B cell (primary cell): ENCODE results near the gene ATG4A. TPM values are rescaled to one million over a fixed set of nuclear protein-coding genes. Genes with fewer than 3 reads are reported as not detected.

Source experiments
- ATAC-seq: fragments of 200-7000 bp; cut with Tn5 transposase; one replicate; pipeline ENCODE4 v1.10.0; 2021; ENCODE audit warnings: low read depth, mild to moderate bottlenecking, moderate number of reproducible peaks, moderate library complexity
- CTCF ChIA-PET: fragments of 350-600 bp; sonication (Branson Sonifier 250); formaldehyde crosslinking; loops from one replicate; lab custom pipeline; 2021; ENCODE audit warnings: antibody characterized with exemption, inconsistent platforms; lab: Charles Lee
- POLR2A ChIA-PET: fragments of 350-600 bp; sonication (Branson Sonifier 250); formaldehyde crosslinking; loops from one replicate; lab custom pipeline; 2021; ENCODE audit warnings: antibody characterized with exemption; lab: Charles Lee
- DNase-seq: peaks from one replicate; pipeline ENCODE4 v3.0.0; 2013
- H2AFZ ChIP-seq: 2 replicates; pipeline ENCODE4 v1.6.1; 2012; ENCODE audit warnings: mild to moderate bottlenecking, low read depth, low read length; ENCODE audit not compliant: insufficient read depth, poor library complexity, severe bottlenecking
- H3K27ac ChIP-seq, 2 donors: 1 replicate in 1 of 2; 2 replicates in 1 of 2; pipeline ENCODE4 v1.5.1; 2012 to 2013; ENCODE audit warnings: low read length in 2 of 2, mild to moderate bottlenecking in 2 of 2, moderate library complexity in 1 of 2
- H3K27me3 ChIP-seq, 4 experiments: fragments of 200-600 bp in 1 of 4; sonication (generic) in 1 of 4; replicated peaks in 1 of 4; 1 replicate in 2 of 4; 2 replicates in 2 of 4; pipeline versions ENCODE4 v1.6.1 to v1.7.0; 2013 to 2016; ENCODE audit warnings: low read length in 3 of 4, mild to moderate bottlenecking in 2 of 4, mixed read lengths in 1 of 4, moderate library complexity in 1 of 4; ENCODE audit not compliant: insufficient read depth in 4 of 4, control insufficient read depth in 3 of 4; ENCODE audit errors: control extremely low read depth in 1 of 4
- H3K36me3 ChIP-seq, 2 experiments: replicated peaks in 1 of 2; 1 replicate in 1 of 2; 2 replicates in 1 of 2; pipeline versions ENCODE4 v1.6.1 to v1.7.1; 2013; ENCODE audit warnings: low read length in 1 of 2; ENCODE audit not compliant: insufficient read depth in 2 of 2, control insufficient read depth in 1 of 2; ENCODE audit errors: control extremely low read depth in 1 of 2, extremely low read depth in 1 of 2
- H3K4me1 ChIP-seq, 2 donors: fragments of 200-600 bp in 1 of 2; sonication (generic) in 1 of 2; 1 replicate in 1 of 2; 2 replicates in 1 of 2; pipeline versions ENCODE4 v1.5.1 to v1.6.1; 2013 to 2017; ENCODE audit warnings: low read length in 2 of 2; ENCODE audit not compliant: control insufficient read depth in 2 of 2, insufficient read depth in 2 of 2
- H3K4me2 ChIP-seq: replicated peaks from 2 replicates; pipeline ENCODE3; 2012; ENCODE audit warnings: mild to moderate bottlenecking, low read depth, low read length; ENCODE audit not compliant: poor library complexity, severe bottlenecking
- H3K4me3 ChIP-seq, 5 experiments: fragments of 200-600 bp in 1 of 5; sonication (generic) in 1 of 5; 1 replicate in 3 of 5; 2 replicates in 2 of 5; pipeline versions ENCODE4 v1.5.1 to v1.7.0; 2011 to 2016; ENCODE audit warnings: low read length in 4 of 5, mild to moderate bottlenecking in 4 of 5, low read depth in 2 of 5, control low read depth in 1 of 5, moderate library complexity in 1 of 5; ENCODE audit not compliant: insufficient read depth in 1 of 5; ENCODE audit errors: control extremely low read depth in 1 of 5, extremely low read depth in 1 of 5
- H3K79me2 ChIP-seq: fragments of 200-600 bp; sonication (generic); one replicate; pipeline ENCODE4 v1.6.0; 2016; ENCODE audit warnings: low read length; ENCODE audit not compliant: control insufficient read depth, insufficient read depth
- H3K9ac ChIP-seq: fragments of 200-600 bp; sonication (generic); 2 replicates; pipeline ENCODE4 v1.6.1; 2017; ENCODE audit warnings: mild to moderate bottlenecking, low read length, moderate library complexity
- H3K9me3 ChIP-seq, 3 donors: one replicate each; pipeline versions ENCODE4 v1.6.1 to v1.7.1; 2013; ENCODE audit warnings: low read length in 2 of 3; ENCODE audit not compliant: control insufficient read depth in 2 of 3, insufficient read depth in 1 of 3; ENCODE audit errors: control extremely low read depth in 1 of 3
- H4K20me1 ChIP-seq: 2 replicates; pipeline ENCODE4 v1.6.0; 2012; ENCODE audit warnings: mild to moderate bottlenecking, low read length; ENCODE audit not compliant: insufficient read depth, control insufficient read depth, poor library complexity, severe bottlenecking
- H3K27ac Mint-ChIP-seq: one replicate; pipeline ENCODE4 v1.8.0; 2021; ENCODE audit warnings: mixed read lengths
- H3K27me3 Mint-ChIP-seq: one replicate; pipeline ENCODE4 v1.8.0; 2021; ENCODE audit warnings: mixed read lengths
- H3K4me1 Mint-ChIP-seq: one replicate; pipeline ENCODE4 v1.8.0; 2021; ENCODE audit warnings: mixed read lengths
- H3K4me3 Mint-ChIP-seq: one replicate; pipeline ENCODE4 v1.8.0; 2021; ENCODE audit warnings: mixed read lengths
- H3K9me3 Mint-ChIP-seq: one replicate; pipeline ENCODE4 v1.8.0; 2022; ENCODE audit warnings: mixed read lengths; ENCODE audit not compliant: insufficient read depth
- CTCF ChIP-seq: fragments of 200-600 bp; IDR thresholded peaks from one replicate; pipeline ENCODE4 v1.8.0; 2022; ENCODE audit warnings: antibody characterized with exemption, mild to moderate bottlenecking
- EZH2 ChIP-seq: IDR thresholded peaks from 2 replicates; pipeline ENCODE4 v1.6.1; 2012; ENCODE audit warnings: borderline replicate concordance, low read depth, mild to moderate bottlenecking, moderate library complexity, low read length; ENCODE audit not compliant: insufficient read depth, poor library complexity, severe bottlenecking
- WGBS: methylation state at CpG from one replicate; pipeline ENCODE4 v1.1.5; 2013; ENCODE audit warnings: missing lambda C conversion rate; ENCODE audit not compliant: insufficient coverage; 5-methylcytosine and 5-hydroxymethylcytosine counted together
- intact Hi-C: fragments of 100-400 bp; cut with micrococcal nuclease; formaldehyde crosslinking; loops from one replicate; pipeline ENCODE4 v1.10.0; 2022
- polyA minus RNA-seq: library from RNA; depleted of rRNA, polyadenylated mRNA; stranded (reverse); fragments of >200 nt; gene quantifications from 2 replicates; pipeline ENCODE4 v1.2.3, GENCODE V29; 2012
- polyA plus RNA-seq: library from polyadenylated mRNA; depleted of rRNA; stranded (reverse); fragments of >200 nt; gene quantifications from 2 replicates; pipeline ENCODE4 v1.2.3, GENCODE V29; 2012
- total RNA-seq, 2 donors: library from RNA; stranded (reverse); fragments of 120-200 nt in 1 of 2; gene quantifications; 1 replicate in 1 of 2; 2 replicates in 1 of 2; pipeline versions ENCODE4 v1.2.3 to v1.2.4, GENCODE V29; 2013 to 2022

The ATG4A gene
- total RNA-seq (9.5 and 11.4 TPM in 2 replicates), polyA plus RNA-seq (4.4 and 6.1 TPM in 2 replicates), polyA minus RNA-seq (5.1 and 5.8 TPM in 2 replicates)
- 13.8 TPM for total RNA-seq (2013)

GRCh38 chrX:108091264-108091877, at the start of gene ATG4A, which contains the start of gene PSMD10:
Gene ATG4A, plus strand, starts transcription at chrX:108091778. Its CDS starts 49 bp downstream, at chrX:108091827.
Gene PSMD10, minus strand, starts transcription at chrX:108091542. Its CDS starts 22 bp downstream, at chrX:108091520.
- peak within 1 kb of the TSS; percentile 83 for H2AFZ ChIP-seq
- peaks cover 0 to 17% of the 10 kb centered on the region in 2 experiments for H3K36me3 ChIP-seq
- H3K4me1 ChIP-seq = peaks cover 4 to 8% of the 10 kb centered on the region in 2 donors
- intact Hi-C loops = loop anchor here (1.0 to 10.0 kb wide), 5 partner anchors 463 to 1911 kb away; partner anchors contain the start of genes PRPS1, RADX, RBM41 and TBC1D8B
- H3K4me1 Mint-ChIP-seq = peaks cover 5% of the 10 kb centered on the region
- no peaks in the 10 kb centered on the region for H3K27me3 ChIP-seq
- H3K27me3 Mint-ChIP-seq = no peaks in the 10 kb centered on the region
- H3K9ac ChIP-seq = peak within 1 kb of the TSS; percentile 74
- peak within 1 kb of the TSS; percentile 79 for H3K4me2 ChIP-seq
- no peak within 1 kb of the TSS for H3K27ac Mint-ChIP-seq
- DNase-seq = peak; percentile 91
- H4K20me1 ChIP-seq = no peaks in the 10 kb centered on the region
- H3K27ac ChIP-seq = peak within 1 kb of the TSS; percentile 83 to 87
- WGBS = 0% methylated on average over 44 of the region's 47 CpGs
- H3K79me2 ChIP-seq = peaks cover 10% of the 10 kb centered on the region
- TF ChIP-seq EZH2 = no peak
- TF ChIP-seq CTCF = no peak
- ChIA-PET POLR2A (interaction anchor here (0.6 kb wide), 1 partner anchor 419 kb away, joined by 3 read pairs; no protein-coding TSS in a partner anchor), CTCF (interaction anchor here (0.7 kb wide), 1 partner anchor 432 kb away, joined by 4 read pairs; no protein-coding TSS in a partner anchor)
- peak within 1 kb of the TSS; percentile 55 to 77 (median 75) for H3K4me3 ChIP-seq
- H3K4me3 Mint-ChIP-seq = no peak within 1 kb of the TSS
- no peaks in the 10 kb centered on the region for H3K9me3 ChIP-seq
- ATAC-seq = peak; percentile 93
- H3K9me3 Mint-ChIP-seq = no peaks in the 10 kb centered on the region

GRCh38 chrX:108044554-108045256, 46.9 kb upstream of the ATG4A start, which contains the start of gene VSIG1:
Gene VSIG1, plus strand, starts transcription at chrX:108045065. Its CDS starts 66 bp downstream, at chrX:108045131.
- Mint-ChIP-seq H3K27ac (no peak within 1 kb of the TSS), H3K9me3 (no peaks in the 10 kb centered on the region), H3K27me3 (no peaks in the 10 kb centered on the region), H3K4me3 (no peak within 1 kb of the TSS), H3K4me1 (no peaks in the 10 kb centered on the region)
- H3K36me3 ChIP-seq = no peaks in the 10 kb centered on the region
- H3K4me2 ChIP-seq = no peak within 1 kb of the TSS
- H3K9ac ChIP-seq = no peak within 1 kb of the TSS
- H3K4me1 ChIP-seq = no peaks in the 10 kb centered on the region
- DNase-seq (no peak), ATAC-seq (no peak)
- no peaks in the 10 kb centered on the region for H3K9me3 ChIP-seq
- no peaks in the 10 kb centered on the region for H3K79me2 ChIP-seq
- no peak within 1 kb of the TSS for H3K4me3 ChIP-seq
- peaks cover 0 to 7% (median 0%) of the 10 kb centered on the region in 4 experiments for H3K27me3 ChIP-seq
- no peaks in the 10 kb centered on the region for H4K20me1 ChIP-seq
- H2AFZ ChIP-seq = no peak within 1 kb of the TSS
- CTCF ChIA-PET = no interaction called here
- TF ChIP-seq CTCF = no peak
- POLR2A ChIA-PET = no interaction called here
- WGBS = 95% methylated on average over 4 of the region's 10 CpGs
- no peak within 1 kb of the TSS for H3K27ac ChIP-seq
- intact Hi-C loops = no loop called here
